Ishikawa (cell line): ENCODE data around the gene TENM3.

Experiments used
- CEBPB ChIP-seq: IDR thresholded peaks from 2 replicates; pipeline ENCODE4 v1.6.1; 2012
- CREB1 ChIP-seq: IDR thresholded peaks from 2 replicates; pipeline ENCODE4 v1.6.1; 2012; ENCODE audit warnings: low read depth
- EGR1 ChIP-seq: IDR thresholded peaks from 2 replicates; pipeline ENCODE4 v1.6.1; 2012
- EP300 ChIP-seq: IDR thresholded peaks from 2 replicates; pipeline ENCODE4 v1.6.1; 2012; ENCODE audit warnings: borderline replicate concordance
- FOXM1 ChIP-seq: IDR thresholded peaks from 2 replicates; pipeline ENCODE4 v1.6.1; 2012; ENCODE audit warnings: low read depth, borderline replicate concordance
- NFIC ChIP-seq: IDR thresholded peaks from 2 replicates; pipeline ENCODE4 v1.6.1; 2012
- RAD21 ChIP-seq: IDR thresholded peaks from 2 replicates; pipeline ENCODE4 v1.6.1; 2012; ENCODE audit warnings: low read depth
- TAF1 ChIP-seq: IDR thresholded peaks from 2 replicates; pipeline ENCODE4 v1.6.1; 2012; ENCODE audit warnings: low read depth, mild to moderate bottlenecking
- TCF12 ChIP-seq: IDR thresholded peaks from 2 replicates; pipeline ENCODE4 v1.6.1; 2012; ENCODE audit warnings: low read depth
- TEAD4 ChIP-seq: IDR thresholded peaks from 2 replicates; pipeline ENCODE4 v1.6.1; 2012
- USF1 ChIP-seq: IDR thresholded peaks from 2 replicates; pipeline ENCODE4 v1.6.1; 2012
- YY1 ChIP-seq: IDR thresholded peaks from 2 replicates; pipeline ENCODE4 v1.6.1; 2012; ENCODE audit warnings: low read depth
- ZBTB7A ChIP-seq: IDR thresholded peaks from 2 replicates; pipeline ENCODE4 v1.6.1; 2012; ENCODE audit warnings: low read depth
- TF ChIP-seq, protein P1 (sequence below): IDR thresholded peaks from 2 replicates; pipeline ENCODE4 v1.6.1; 2012; ENCODE audit warnings: low read depth, mild to moderate bottlenecking
- TF ChIP-seq, protein P2 (sequence below): IDR thresholded peaks from 2 replicates; pipeline ENCODE4 v1.6.1; 2012

The TENM3 gene

GRCh38 chr4:182582245-182582644 is 339.0 kb downstream of the TENM3 start:
- peak; percentile 89 for TF ChIP-seq CEBPB
- no peak for TF ChIP-seq YY1

- TF ChIP-seq NFIC (no peak), FOXM1 (no peak), ZBTB7A (no peak), TCF12 (no peak), TAF1 (no peak), CEBPB (no peak), USF1 (no peak), RAD21 (no peak), YY1 (no peak), EGR1 (no peak), TEAD4 (no peak), CREB1 (no peak), EP300 (no peak)
- TF ChIP-seq, protein P1, sequence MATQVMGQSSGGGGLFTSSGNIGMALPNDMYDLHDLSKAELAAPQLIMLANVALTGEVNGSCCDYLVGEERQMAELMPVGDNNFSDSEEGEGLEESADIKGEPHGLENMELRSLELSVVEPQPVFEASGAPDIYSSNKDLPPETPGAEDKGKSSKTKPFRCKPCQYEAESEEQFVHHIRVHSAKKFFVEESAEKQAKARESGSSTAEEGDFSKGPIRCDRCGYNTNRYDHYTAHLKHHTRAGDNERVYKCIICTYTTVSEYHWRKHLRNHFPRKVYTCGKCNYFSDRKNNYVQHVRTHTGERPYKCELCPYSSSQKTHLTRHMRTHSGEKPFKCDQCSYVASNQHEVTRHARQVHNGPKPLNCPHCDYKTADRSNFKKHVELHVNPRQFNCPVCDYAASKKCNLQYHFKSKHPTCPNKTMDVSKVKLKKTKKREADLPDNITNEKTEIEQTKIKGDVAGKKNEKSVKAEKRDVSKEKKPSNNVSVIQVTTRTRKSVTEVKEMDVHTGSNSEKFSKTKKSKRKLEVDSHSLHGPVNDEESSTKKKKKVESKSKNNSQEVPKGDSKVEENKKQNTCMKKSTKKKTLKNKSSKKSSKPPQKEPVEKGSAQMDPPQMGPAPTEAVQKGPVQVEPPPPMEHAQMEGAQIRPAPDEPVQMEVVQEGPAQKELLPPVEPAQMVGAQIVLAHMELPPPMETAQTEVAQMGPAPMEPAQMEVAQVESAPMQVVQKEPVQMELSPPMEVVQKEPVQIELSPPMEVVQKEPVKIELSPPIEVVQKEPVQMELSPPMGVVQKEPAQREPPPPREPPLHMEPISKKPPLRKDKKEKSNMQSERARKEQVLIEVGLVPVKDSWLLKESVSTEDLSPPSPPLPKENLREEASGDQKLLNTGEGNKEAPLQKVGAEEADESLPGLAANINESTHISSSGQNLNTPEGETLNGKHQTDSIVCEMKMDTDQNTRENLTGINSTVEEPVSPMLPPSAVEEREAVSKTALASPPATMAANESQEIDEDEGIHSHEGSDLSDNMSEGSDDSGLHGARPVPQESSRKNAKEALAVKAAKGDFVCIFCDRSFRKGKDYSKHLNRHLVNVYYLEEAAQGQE, result no peak
- TF ChIP-seq, protein P2, sequence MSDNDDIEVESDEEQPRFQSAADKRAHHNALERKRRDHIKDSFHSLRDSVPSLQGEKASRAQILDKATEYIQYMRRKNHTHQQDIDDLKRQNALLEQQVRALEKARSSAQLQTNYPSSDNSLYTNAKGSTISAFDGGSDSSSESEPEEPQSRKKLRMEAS, result no peak
Observed at GRCh38 chr4:182583703-182584415, 340.7 kb downstream of the TENM3 start.

GRCh38 chr4:182585321-182585720 is 342.1 kb downstream of the TENM3 start:
- TF ChIP-seq RAD21 (no peak), NFIC (no peak), TAF1 (no peak)
- TF ChIP-seq, protein P2, result no peak

- TF ChIP-seq ZBTB7A, result no peak
- no peak for TF ChIP-seq EP300
- no peak for TF ChIP-seq CREB1
- no peak for TF ChIP-seq USF1
- no peak for TF ChIP-seq YY1
- no peak for TF ChIP-seq FOXM1
- no peak for TF ChIP-seq TAF1
- no peak for TF ChIP-seq TCF12
- no peak for TF ChIP-seq RAD21
- TF ChIP-seq CEBPB, result no peak
- TF ChIP-seq NFIC, result no peak
- TF ChIP-seq EGR1, result no peak
- no peak for TF ChIP-seq TEAD4
- TF ChIP-seq, protein P2, result no peak
- TF ChIP-seq, protein P1, result no peak
Observed at GRCh38 chr4:182589100-182589499, 345.9 kb downstream of the TENM3 start.

DNA sequence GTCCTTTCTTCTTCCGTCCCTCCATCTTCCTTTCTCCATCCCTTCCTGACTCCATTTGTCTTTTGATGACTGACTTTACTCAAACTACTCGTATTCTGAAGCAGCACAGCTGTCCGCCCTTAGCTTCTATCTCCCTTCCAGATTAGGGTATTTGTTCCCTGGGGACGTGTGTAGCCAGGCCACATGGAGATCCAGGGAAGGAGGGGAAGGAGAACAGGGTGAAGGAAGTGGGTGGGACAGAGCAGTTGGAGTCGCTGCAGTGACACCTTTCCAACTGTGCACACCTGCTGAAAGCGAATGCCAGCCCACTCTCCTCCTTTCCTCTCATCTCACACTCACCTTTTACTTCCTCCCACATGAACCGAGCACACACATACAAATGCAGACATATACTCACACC is 350.2 kb downstream of the TENM3 start:
- TF ChIP-seq ZBTB7A, result no peak

GRCh38 chr4:182593864-182594263 is 350.7 kb downstream of the TENM3 start:
- TF ChIP-seq CREB1, result no peak
- no peak for TF ChIP-seq USF1
- TF ChIP-seq, protein P1, result no peak
- TF ChIP-seq, protein P2, result no peak
- no peak for TF ChIP-seq RAD21
- no peak for TF ChIP-seq FOXM1
- no peak for TF ChIP-seq NFIC
- TF ChIP-seq TEAD4, result no peak
- TF ChIP-seq ZBTB7A, result no peak
- TF ChIP-seq EGR1, result no peak
- no peak for TF ChIP-seq TAF1
